C4-2B (cell line): ENCODE results near the gene RBM20.

Source experiments
- ZFX ChIP-seq: fragments of 450-650 bp; IDR thresholded peaks from 2 replicates; pipeline ENCODE4 v1.6.1; 2017
- TF ChIP-seq, protein P1 (sequence below): fragments of 450-650 bp; conservative IDR thresholded peaks from 2 replicates; pipeline ENCODE4 v1.5.1; 2017; ENCODE audit warnings: mild to moderate bottlenecking

DNA sequence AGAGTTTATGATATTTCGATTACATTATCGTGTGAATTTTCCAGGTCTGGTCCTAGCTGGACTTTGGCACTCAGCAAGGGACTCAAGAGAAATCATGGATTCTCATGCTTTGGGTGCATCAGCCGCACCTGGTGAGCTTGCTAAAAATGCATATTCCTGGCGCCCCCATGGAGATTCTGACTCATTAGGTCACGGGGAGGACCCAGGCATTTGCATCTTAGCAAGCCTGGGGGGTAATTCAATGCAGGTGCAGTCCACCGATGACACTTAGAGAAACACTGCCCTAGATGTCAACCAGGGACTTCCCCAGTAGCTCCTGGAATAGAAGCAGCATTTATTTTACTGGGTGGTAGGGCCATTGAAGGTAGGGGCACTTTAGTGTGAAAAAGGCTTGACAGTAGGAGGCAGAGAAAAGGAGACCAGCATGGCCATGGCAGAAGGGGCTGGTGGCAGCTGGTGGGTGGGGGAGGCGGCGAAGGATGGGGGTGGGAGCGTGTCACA is 197.7 kb downstream of the RBM20 start:
- TF ChIP-seq, protein P1, sequence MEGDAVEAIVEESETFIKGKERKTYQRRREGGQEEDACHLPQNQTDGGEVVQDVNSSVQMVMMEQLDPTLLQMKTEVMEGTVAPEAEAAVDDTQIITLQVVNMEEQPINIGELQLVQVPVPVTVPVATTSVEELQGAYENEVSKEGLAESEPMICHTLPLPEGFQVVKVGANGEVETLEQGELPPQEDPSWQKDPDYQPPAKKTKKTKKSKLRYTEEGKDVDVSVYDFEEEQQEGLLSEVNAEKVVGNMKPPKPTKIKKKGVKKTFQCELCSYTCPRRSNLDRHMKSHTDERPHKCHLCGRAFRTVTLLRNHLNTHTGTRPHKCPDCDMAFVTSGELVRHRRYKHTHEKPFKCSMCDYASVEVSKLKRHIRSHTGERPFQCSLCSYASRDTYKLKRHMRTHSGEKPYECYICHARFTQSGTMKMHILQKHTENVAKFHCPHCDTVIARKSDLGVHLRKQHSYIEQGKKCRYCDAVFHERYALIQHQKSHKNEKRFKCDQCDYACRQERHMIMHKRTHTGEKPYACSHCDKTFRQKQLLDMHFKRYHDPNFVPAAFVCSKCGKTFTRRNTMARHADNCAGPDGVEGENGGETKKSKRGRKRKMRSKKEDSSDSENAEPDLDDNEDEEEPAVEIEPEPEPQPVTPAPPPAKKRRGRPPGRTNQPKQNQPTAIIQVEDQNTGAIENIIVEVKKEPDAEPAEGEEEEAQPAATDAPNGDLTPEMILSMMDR = no peak
- no peak for TF ChIP-seq ZFX
